Panc1 (cell line): Measurements from ENCODE around the gene MADD. TPM values are rescaled to one million over a fixed set of nuclear protein-coding genes. Genes with fewer than 3 reads are reported as not detected.

Experiments used
- ATAC-seq: fragments of 200-7000 bp; cut with Tn5 transposase; 2 replicates; pipeline ENCODE4 v1.9.1; 2020; ENCODE audit warnings: mild to moderate bottlenecking, moderate library complexity
- BruUV-seq: library from RNA; stranded (reverse); fragments of 400-500 nt; replicated peaks from 2 replicates; lab custom pipeline; 2021; lab: Mats Ljungman, UMichigan
- CTCF ChIA-PET: fragments of 300-600 bp; sonication (Branson Sonifier 250); formaldehyde crosslinking; loops from one replicate; lab custom pipeline; 2022; ENCODE audit warnings: antibody characterized with exemption; lab: Charles Lee
- POLR2A ChIA-PET: fragments of 300-600 bp; sonication (Branson Sonifier 250); formaldehyde crosslinking; loops from one replicate; lab custom pipeline; 2022; ENCODE audit warnings: antibody characterized with exemption; lab: Charles Lee
- DNase-seq: peaks from one replicate; pipeline ENCODE4 v3.0.0-alpha.2; 2010; ENCODE audit warnings: low read depth, low spot score
- H3K27ac ChIP-seq: 2 replicates; pipeline ENCODE4 v1.5.1; 2011; ENCODE audit warnings: mild to moderate bottlenecking, low read length, inconsistent platforms
- H3K27me3 ChIP-seq: fragments of 200-500 bp; sonication (Bioruptor generic); 2 replicates; pipeline ENCODE4 v1.6.0; 2014; ENCODE audit warnings: low read length, inconsistent platforms; ENCODE audit not compliant: control insufficient read depth, insufficient read depth
- H3K36me3 ChIP-seq: fragments of 200-500 bp; sonication (Bioruptor generic); 2 replicates; pipeline ENCODE4 v1.5.1; 2014; ENCODE audit warnings: inconsistent platforms, mild to moderate bottlenecking, low read length, moderate library complexity; ENCODE audit not compliant: control insufficient read depth, insufficient read depth
- H3K4me1 ChIP-seq: 2 replicates; pipeline ENCODE4 v1.5.1; 2011; ENCODE audit warnings: inconsistent platforms, mild to moderate bottlenecking, low read length, moderate library complexity; ENCODE audit not compliant: control insufficient read depth, insufficient read depth
- H3K4me3 ChIP-seq, 2 experiments: 2 replicates each; pipeline ENCODE4 v1.5.1; 2011 to 2012; ENCODE audit warnings: low read depth in 2 of 2, low read length in 2 of 2, mild to moderate bottlenecking in 2 of 2, inconsistent platforms in 1 of 2, moderate library complexity in 1 of 2
- H3K9me3 ChIP-seq: fragments of 200-500 bp; sonication (Bioruptor generic); 2 replicates; pipeline ENCODE4 v1.5.1; 2014; ENCODE audit warnings: low read depth, mild to moderate bottlenecking, inconsistent platforms, low read length, moderate library complexity; ENCODE audit not compliant: control insufficient read depth, insufficient read depth
- CTCF ChIP-seq: fragments of 450-650 bp; IDR thresholded peaks from 2 replicates; pipeline ENCODE4 v1.5.1; 2017; ENCODE audit warnings: mild to moderate bottlenecking
- POLR2AphosphoS5 ChIP-seq: IDR thresholded peaks from 2 replicates; pipeline ENCODE4 v1.6.1; 2012; ENCODE audit warnings: mild to moderate bottlenecking, low read depth, low read length, moderate library complexity
- REST ChIP-seq, 2 experiments: IDR thresholded peaks; 2 replicates each; pipeline ENCODE4 v1.6.1; 2011 to 2012; ENCODE audit warnings: low read depth in 2 of 2, control low read depth in 1 of 2, low read length in 1 of 2, mild to moderate bottlenecking in 1 of 2, moderate library complexity in 1 of 2; ENCODE audit not compliant: insufficient read depth in 1 of 2
- SIN3A ChIP-seq: IDR thresholded peaks from 2 replicates; pipeline ENCODE4 v1.6.1; 2012; ENCODE audit warnings: low read depth, mild to moderate bottlenecking, low read length, moderate library complexity, borderline replicate concordance; ENCODE audit not compliant: insufficient read depth
- TCF7L2 ChIP-seq: IDR thresholded peaks from 2 replicates; pipeline ENCODE4 v1.6.1; 2011; ENCODE audit warnings: mild to moderate bottlenecking, low read depth, low read length, inconsistent platforms
- in situ Hi-C: cut with HindIII; loops from 2 replicates; pipeline ENCODE4 v1.10.0; 2016; ENCODE audit warnings: low sequenced_read_pairs, low pct_unique_long_range_greater_than_20kb
- intact Hi-C: fragments of 100-400 bp; cut with micrococcal nuclease; formaldehyde crosslinking; loops from one replicate; pipeline ENCODE4 v1.10.0; 2022; ENCODE audit not compliant: unreplicated experiment
- total RNA-seq: library from RNA; stranded (reverse); gene quantifications from one replicate; pipeline ENCODE4 v1.2.1, GENCODE V29; 2021; ENCODE audit not compliant: unreplicated experiment

The MADD gene
- total RNA-seq, 1 experiment from 2014 or later = 51.1 TPM

- in situ Hi-C loops (no loop called here), intact Hi-C loops (loop anchor here (10.0 kb wide), 2 partner anchors 100 to 180 kb away; partner anchors contain the start of genes ARFGAP2 and NR1H3)
- no peaks in the 10 kb centered on the region for H3K4me1 ChIP-seq
- TF ChIP-seq CTCF = no peak; the same call in 1 of the 2 replicates
- TF ChIP-seq REST (IDR thresholded peaks at IDR 0.05; ENCODE audit: insufficient read depth in 1 of 2, low read depth in 2 of 2, low read length in 1 of 2) = no peak
- TF ChIP-seq SIN3A = no peak
- TF ChIP-seq POLR2AphosphoS5 = no peak
- TF ChIP-seq TCF7L2 = no peak
- no peaks in the 10 kb centered on the region for H3K27me3 ChIP-seq
- H3K27ac ChIP-seq = no peak overlapping the region
- DNase-seq (no peak), ATAC-seq (peak; percentile 75)
- H3K4me3 ChIP-seq = peak overlapping the region; percentile 19 to 36
- CTCF ChIA-PET = interaction anchor here (0.6 to 0.9 kb wide), 15 partner anchors 9 to 1016 kb away, joined by 3 to 8 read pairs (median 3); no protein-coding TSS in a partner anchor
- POLR2A ChIA-PET = interaction anchor here (0.8 kb wide), 1 partner anchor 195 kb away, joined by 6 read pairs; no protein-coding TSS in a partner anchor
- no TSS peak for BruUV-seq
- H3K36me3 ChIP-seq = no peaks in the 10 kb centered on the region
- no peaks in the 10 kb centered on the region for H3K9me3 ChIP-seq
Measured at GRCh38 chr11:47354913-47355282, 85.0 kb downstream of the MADD start.

- Histone ChIP-seq H3K27me3 (no peaks in the 10 kb centered on the region), H3K27ac (no peak overlapping the region), H3K36me3 (no peaks in the 10 kb centered on the region), H3K9me3 (no peaks in the 10 kb centered on the region), H3K4me3 (peak overlapping the region; percentile 19 to 36), H3K4me1 (no peaks in the 10 kb centered on the region)
- in situ Hi-C loops = no loop called here
- intact Hi-C loops = loop anchor here (10.0 kb wide), 2 partner anchors 101 to 181 kb away; partner anchors contain the start of genes ARFGAP2 and NR1H3
- peak; percentile 79 for DNase-seq
- ChIA-PET CTCF (interaction anchor here (0.6 to 0.9 kb wide), 14 partner anchors 9 to 489 kb away, joined by 3 to 8 read pairs (median 3); no protein-coding TSS in a partner anchor), POLR2A (interaction anchor here (0.8 kb wide), 1 partner anchor 195 kb away, joined by 6 read pairs; no protein-coding TSS in a partner anchor)
- BruUV-seq = no TSS peak
- peak; percentile 96 for ATAC-seq
- TF ChIP-seq TCF7L2 = peak; percentile 77; the same call in 1 of the 2 replicates
- TF ChIP-seq REST (IDR thresholded peaks at IDR 0.05; ENCODE audit: insufficient read depth in 1 of 2, low read depth in 2 of 2, low read length in 1 of 2) = peak in 1 of 2 experiments; percentile 74; a peak in 1 of 4 replicates
- TF ChIP-seq CTCF = peak; percentile 100
- 0 out of 2 replicates have a peak, but pooled peaks have one; percentile 38 for TF ChIP-seq SIN3A
- peak; percentile 54; the same call in 1 of the 2 replicates for TF ChIP-seq POLR2AphosphoS5
Measured at GRCh38 chr11:47355283-47356128, 85.6 kb downstream of the MADD start.
